Parathyroid adenoma (tissue), 2 donors: Measurements from ENCODE around the gene ISCU.

Source experiments
- H2AFZ ChIP-seq: fragments of 300-600 bp; sonication (generic); one replicate; pipeline ENCODE4 v1.7.0; 2017; ENCODE audit warnings: antibody characterized with exemption, mild to moderate bottlenecking
- H3K27ac ChIP-seq: fragments of 300-600 bp; sonication (generic); one replicate; pipeline ENCODE4 v1.7.0; 2017
- H3K27me3 ChIP-seq: fragments of 300-600 bp; sonication (generic); one replicate; pipeline ENCODE4 v1.7.0; 2017; ENCODE audit warnings: low read length; ENCODE audit not compliant: control insufficient read depth, insufficient read depth
- H3K36me3 ChIP-seq: fragments of 300-600 bp; sonication (generic); one replicate; pipeline ENCODE4 v1.7.0; 2017; ENCODE audit warnings: low read length; ENCODE audit not compliant: control insufficient read depth, insufficient read depth
- H3K4me1 ChIP-seq: fragments of 300-600 bp; sonication (generic); one replicate; pipeline ENCODE4 v1.7.0; 2017; ENCODE audit warnings: control low read depth
- H3K4me2 ChIP-seq: fragments of 300-600 bp; sonication (generic); one replicate; pipeline ENCODE4 v1.7.0; 2017; ENCODE audit warnings: low read length
- H3K4me3 ChIP-seq: fragments of 300-600 bp; sonication (generic); one replicate; pipeline ENCODE4 v1.7.0; 2017; ENCODE audit warnings: low read depth, low read length
- H3K79me2 ChIP-seq: fragments of 300-600 bp; sonication (generic); one replicate; pipeline ENCODE4 v1.7.0; 2017; ENCODE audit warnings: control low read depth
- H3K9ac ChIP-seq: fragments of 300-600 bp; sonication (generic); one replicate; pipeline ENCODE4 v1.7.0; 2017; ENCODE audit warnings: mild to moderate bottlenecking
- H3K9me3 ChIP-seq: fragments of 300-600 bp; sonication (generic); one replicate; pipeline ENCODE4 v1.7.0; 2017; ENCODE audit warnings: low read length; ENCODE audit not compliant: control insufficient read depth
- CTCF ChIP-seq: fragments of 300-600 bp; sonication (generic); IDR thresholded peaks from one replicate; pipeline ENCODE4 v1.7.0; 2017; ENCODE audit warnings: antibody characterized with exemption, mild to moderate bottlenecking
- donor health status: primary hyperparathyroidism.

ISCU gene

GRCh38 chr12:108519558-108519957 is 42.8 kb upstream of the ISCU start:
- peak; percentile 10 for TF ChIP-seq CTCF
- Histone ChIP-seq H3K9ac (no peak overlapping the region), H3K36me3 (no peaks in the 10 kb centered on the region)

GRCh38 chr12:108523365-108523764 is 39.0 kb upstream of the ISCU start:
- Histone ChIP-seq H2AFZ (no peak overlapping the region), H3K27me3 (no peaks in the 10 kb centered on the region), H3K9ac (no peak overlapping the region), H3K4me1 (no peaks in the 10 kb centered on the region), H3K79me2 (peaks cover 6% of the 10 kb centered on the region), H3K27ac (no peak overlapping the region), H3K36me3 (no peaks in the 10 kb centered on the region), H3K9me3 (no peaks in the 10 kb centered on the region), H3K4me3 (no peak overlapping the region), H3K4me2 (no peak overlapping the region)
- TF ChIP-seq CTCF = no peak

More at GRCh38 chr12:108519558-108519957, 42.8 kb upstream of the ISCU start:
- Histone ChIP-seq H3K27ac (no peak overlapping the region), H2AFZ (no peak overlapping the region), H3K9me3 (no peaks in the 10 kb centered on the region), H3K4me2 (no peak overlapping the region), H3K79me2 (no peaks in the 10 kb centered on the region), H3K27me3 (no peaks in the 10 kb centered on the region), H3K4me3 (no peak overlapping the region), H3K4me1 (peaks cover 6% of the 10 kb centered on the region)

DNA sequence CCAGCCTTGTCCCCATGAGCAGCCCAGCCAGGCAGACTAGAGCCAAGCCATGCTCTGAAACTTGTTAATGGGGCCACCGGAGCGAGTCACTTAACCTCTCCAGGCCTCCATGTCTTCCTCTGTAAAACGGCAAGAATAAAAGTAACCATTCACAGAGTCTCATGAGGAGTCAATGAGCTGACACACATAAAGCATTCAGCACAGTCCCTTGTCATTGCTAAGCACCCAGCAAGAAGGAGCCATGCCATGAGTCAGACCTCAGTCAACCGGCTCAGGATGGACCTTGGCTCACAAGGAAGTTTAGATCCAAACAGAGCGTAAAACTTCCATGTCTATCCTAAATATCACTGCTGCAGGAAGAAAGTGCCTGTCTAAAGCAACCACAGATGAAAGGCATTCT is 36.7 kb upstream of the ISCU start:
- H3K4me1 ChIP-seq = no peaks in the 10 kb centered on the region
- peaks cover 12% of the 10 kb centered on the region for H3K79me2 ChIP-seq
- no peak overlapping the region for H2AFZ ChIP-seq
- H3K4me3 ChIP-seq = no peak overlapping the region
- no peak for TF ChIP-seq CTCF
- H3K27me3 ChIP-seq = no peaks in the 10 kb centered on the region
- H3K27ac ChIP-seq = no peak overlapping the region
- no peak overlapping the region for H3K4me2 ChIP-seq
- H3K9ac ChIP-seq = no peak overlapping the region
- H3K9me3 ChIP-seq = no peaks in the 10 kb centered on the region
- no peaks in the 10 kb centered on the region for H3K36me3 ChIP-seq

DNA sequence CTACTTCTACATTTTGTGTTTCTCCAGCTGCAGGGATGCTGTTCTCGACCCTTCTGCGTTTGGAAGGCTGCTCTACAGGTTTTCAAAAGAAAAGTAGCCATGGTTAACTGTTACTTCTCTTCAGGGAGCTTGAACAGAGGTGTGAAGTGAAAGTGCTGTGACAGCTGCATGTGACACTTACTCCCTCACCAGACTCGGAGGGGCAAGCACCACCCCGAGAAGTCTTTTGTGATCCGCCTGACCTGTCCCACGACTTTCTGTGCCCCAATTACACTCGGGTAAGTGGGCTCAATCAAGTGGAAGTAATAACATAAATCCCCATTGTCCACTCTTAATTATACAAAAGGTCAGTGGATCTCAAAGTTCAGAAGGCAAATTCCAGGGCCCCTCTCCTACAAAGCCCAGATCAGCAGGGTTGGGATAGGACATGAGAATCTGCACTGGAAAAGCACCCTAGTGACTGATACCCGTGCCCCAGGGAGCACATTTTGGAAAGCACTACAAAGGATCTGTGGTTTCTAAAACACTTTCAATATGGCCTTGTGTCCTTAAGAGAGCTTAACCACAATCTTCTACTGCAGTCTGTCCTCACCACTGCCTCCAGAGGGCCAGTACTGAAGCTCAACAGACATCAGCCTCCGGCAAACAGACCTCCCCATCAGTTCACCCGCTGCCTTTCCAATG is 35.8 kb upstream of the ISCU start:
- Histone ChIP-seq H3K9me3 (no peaks in the 10 kb centered on the region), H3K36me3 (no peaks in the 10 kb centered on the region), H3K79me2 (peaks cover 12% of the 10 kb centered on the region), H3K4me1 (no peaks in the 10 kb centered on the region), H3K27ac (no peak overlapping the region), H3K4me3 (no peak overlapping the region), H3K27me3 (no peaks in the 10 kb centered on the region), H3K4me2 (no peak overlapping the region), H2AFZ (no peak overlapping the region), H3K9ac (no peak overlapping the region)
- no peak for TF ChIP-seq CTCF

GRCh38 chr12:108527166-108527496 is 35.3 kb upstream of the ISCU start:
- H3K4me3 ChIP-seq = no peak overlapping the region
- TF ChIP-seq CTCF = no peak
- H3K27ac ChIP-seq = no peak overlapping the region
- no peak overlapping the region for H3K4me2 ChIP-seq
- H3K79me2 ChIP-seq = peaks cover 12% of the 10 kb centered on the region
- no peak overlapping the region for H3K9ac ChIP-seq
- H3K4me1 ChIP-seq = no peaks in the 10 kb centered on the region
- no peaks in the 10 kb centered on the region for H3K36me3 ChIP-seq
- no peak overlapping the region for H2AFZ ChIP-seq
- H3K9me3 ChIP-seq = no peaks in the 10 kb centered on the region
- no peaks in the 10 kb centered on the region for H3K27me3 ChIP-seq
